Esophagus squamous epithelium (tissue), 5 donors: ENCODE data around the gene BPGM. TPM values are rescaled to one million over a fixed set of nuclear protein-coding genes. Genes with fewer than 3 reads are reported as not detected.
A peak's percentile ranks its signal among the peaks of the same experiment; 100 is the strongest.

ENCODE experiments used
- DNase-seq: peaks from one replicate; lab custom pipeline; 2025; lab: John Stamatoyannopoulos, UW
- H3K27ac ChIP-seq, 4 donors: fragments of 200-600 bp; sonication (generic); one replicate each; pipeline ENCODE4 v1.5.1; 2016 to 2019; ENCODE audit warnings: mild to moderate bottlenecking in 1 of 4
- H3K27me3 ChIP-seq, 4 donors: fragments of 200-600 bp; sonication (generic); 1 replicate in 3 of 4; 2 replicates in 1 of 4; pipeline versions ENCODE4 v1.5.1 to v1.6.0; 2017 to 2021; ENCODE audit warnings: antibody characterized with exemption in 1 of 4
- H3K36me3 ChIP-seq, 3 donors: fragments of 200-600 bp; sonication (generic); one replicate each; pipeline ENCODE4 v1.5.1; 2016 to 2019
- H3K4me1 ChIP-seq, 3 donors: fragments of 200-600 bp; sonication (generic); one replicate each; pipeline ENCODE4 v1.5.1; 2017 to 2019
- H3K4me3 ChIP-seq, 4 donors: fragments of 200-600 bp; sonication (generic); 1 replicate in 3 of 4; 2 replicates in 1 of 4; pipeline ENCODE4 v1.5.1; 2016 to 2019; ENCODE audit warnings: mild to moderate bottlenecking in 2 of 4, moderate library complexity in 1 of 4
- H3K9me3 ChIP-seq, 3 donors: fragments of 200-600 bp; sonication (generic); one replicate each; pipeline ENCODE4 v1.5.1; 2016 to 2019
- CTCF ChIP-seq, 6 experiments: fragments of 450-650 bp in 4 of 6; fragments of 200-600 bp in 2 of 6; sonication (generic) in 2 of 6; IDR thresholded peaks; one replicate each; pipeline ENCODE4 v1.5.1; 2016 to 2019; ENCODE audit warnings: antibody characterized with exemption in 6 of 6, mild to moderate bottlenecking in 4 of 6, moderate library complexity in 4 of 6
- POLR2A ChIP-seq, 4 donors: fragments of 450-650 bp; IDR thresholded peaks; one replicate each; pipeline ENCODE4 v1.6.1; 2017; ENCODE audit warnings: antibody characterized with exemption in 4 of 4, mild to moderate bottlenecking in 4 of 4, moderate library complexity in 3 of 4
- WGBS, 2 donors: methylation state at CpG; one replicate each; pipeline ENCODE4 v1.1.5; 2018; 5-methylcytosine and 5-hydroxymethylcytosine counted together
- intact Hi-C: fragments of 100-400 bp; cut with DNase I; formaldehyde crosslinking; loops from one replicate; pipeline ENCODE4 v1.15.0; 2022
- total RNA-seq, 4 donors: library from RNA; depleted of rRNA; stranded (reverse); fragments of >200 nt; gene quantifications; one replicate each; pipeline ENCODE4 v1.1.0, GENCODE V29; 2016
- donor health status: DM: yes; HTN: yes; CAD: no.

Gene BPGM
- total RNA-seq, 4 donors from 2014 or later = 4.4 to 16.8 (median 11.3) TPM

GRCh38 chr7:134643131-134643530 is 3.5 kb upstream of the BPGM start:
- no peak for TF ChIP-seq CTCF (IDR thresholded peaks at IDR 0.05)
- TF ChIP-seq POLR2A (IDR thresholded peaks at IDR 0.05) = no peak
- intact Hi-C loops = no loop called here
- Histone ChIP-seq H3K4me1 (peaks cover 10 to 25% (median 12%) of the 10 kb centered on the region in 3 donors), H3K27me3 (no peaks in the 10 kb centered on the region), H3K27ac (no peak overlapping the region), H3K9me3 (no peaks in the 10 kb centered on the region), H3K36me3 (no peaks in the 10 kb centered on the region), H3K4me3 (no peak overlapping the region)
- no peak for DNase-seq
- WGBS, 2 donors = 36 to 38% methylated on average over 1 of the region's 1 CpG

- Histone ChIP-seq H3K9me3 (no peaks in the 10 kb centered on the region), H3K27ac (peak overlapping the region; percentile 36 to 89 (median 82)), H3K4me1 (peaks cover 10 to 29% (median 12%) of the 10 kb centered on the region in 3 donors), H3K4me3 (peak overlapping the region; percentile 46 to 76 (median 72)), H3K27me3 (no peaks in the 10 kb centered on the region), H3K36me3 (no peaks in the 10 kb centered on the region)
- TF ChIP-seq POLR2A (IDR thresholded peaks at IDR 0.05) (no peak), CTCF (IDR thresholded peaks at IDR 0.05) (no peak)
- 34 to 39% methylated on average over 5 of the region's 5 CpGs for WGBS, 2 donors
- intact Hi-C loops = no loop called here
- no peak for DNase-seq
Observed at GRCh38 chr7:134645478-134645877, 1.2 kb upstream of the BPGM start.

GRCh38 chr7:134645935-134646334 is 718 bp upstream of the BPGM start:
- no peaks in the 10 kb centered on the region for H3K27me3 ChIP-seq
- peak overlapping the region; percentile 79 to 89 (median 84) for H3K27ac ChIP-seq
- no peak for TF ChIP-seq POLR2A (IDR thresholded peaks at IDR 0.05)
- TF ChIP-seq CTCF (IDR thresholded peaks at IDR 0.05) = no peak
- peak overlapping the region; percentile 46 to 76 (median 72) for H3K4me3 ChIP-seq
- peaks cover 10 to 29% (median 12%) of the 10 kb centered on the region in 3 donors for H3K4me1 ChIP-seq
- WGBS, 2 donors = 2% methylated on average over 8 of the region's 8 CpGs
- intact Hi-C loops = no loop called here
- no peaks in the 10 kb centered on the region for H3K36me3 ChIP-seq
- no peaks in the 10 kb centered on the region for H3K9me3 ChIP-seq
- no peak for DNase-seq

DNA sequence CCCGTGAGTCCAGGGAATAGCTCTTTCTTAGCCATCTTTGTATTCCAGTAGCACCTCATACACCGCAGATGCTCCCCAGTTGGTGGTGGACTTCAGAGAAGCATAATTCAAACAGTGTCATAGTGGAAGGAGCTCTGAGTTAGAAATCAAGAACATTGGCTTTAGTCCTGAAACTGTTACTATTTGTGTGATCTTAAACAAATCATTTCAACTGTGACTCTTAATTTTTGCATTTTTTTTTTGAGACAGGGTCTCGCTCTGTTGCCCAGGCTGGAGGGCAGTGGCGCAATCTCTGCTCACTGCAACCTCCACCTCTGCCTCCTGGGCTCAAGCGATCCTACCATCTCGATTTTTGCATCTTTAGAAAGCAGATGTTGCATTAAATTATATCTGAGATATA is 1.8 kb downstream of the BPGM start:
- peaks cover 10 to 29% (median 12%) of the 10 kb centered on the region in 3 donors for H3K4me1 ChIP-seq
- TF ChIP-seq POLR2A (IDR thresholded peaks at IDR 0.05) = no peak
- TF ChIP-seq CTCF (IDR thresholded peaks at IDR 0.05) = no peak
- H3K27me3 ChIP-seq = no peaks in the 10 kb centered on the region
- no peak for DNase-seq
- H3K27ac ChIP-seq = no peak overlapping the region
- 94 to 95% methylated on average over 6 of the region's 6 CpGs for WGBS, 2 donors
- H3K4me3 ChIP-seq = no peak overlapping the region
- intact Hi-C loops = no loop called here
- H3K36me3 ChIP-seq = no peaks in the 10 kb centered on the region
- H3K9me3 ChIP-seq = no peaks in the 10 kb centered on the region

GRCh38 chr7:134649226-134649775 is 2.6 kb downstream of the BPGM start:
- Histone ChIP-seq H3K4me1 (peaks cover 10 to 29% (median 12%) of the 10 kb centered on the region in 3 donors), H3K36me3 (no peaks in the 10 kb centered on the region), H3K4me3 (no peak overlapping the region), H3K27me3 (no peaks in the 10 kb centered on the region), H3K27ac (no peak overlapping the region), H3K9me3 (no peaks in the 10 kb centered on the region)
- TF ChIP-seq CTCF (IDR thresholded peaks at IDR 0.05) (no peak), POLR2A (IDR thresholded peaks at IDR 0.05) (no peak)
- no peak for DNase-seq
- 52 to 54% methylated on average over 3 of the region's 3 CpGs for WGBS, 2 donors
- intact Hi-C loops = no loop called here
